RWPE1 (cell line): ENCODE data around the gene TST.
"Not testable (repeated sequence)": the region's sequence is repeated elsewhere in the genome, so short reads cannot be mapped to it uniquely, and the experiment has no call there.

Experiments used
- CTCF ChIA-PET: fragments of 350-600 bp; sonication (Branson Sonifier 250); formaldehyde crosslinking; extraction: SDS; loops from one replicate; lab custom pipeline; 2021; lab: Yijun Ruan, JAX
- POLR2A ChIA-PET: fragments of 400-600 bp; formaldehyde crosslinking; extraction: SDS; loops from one replicate; lab custom pipeline; 2020; ENCODE audit warnings: antibody characterized with exemption; ENCODE audit not compliant: low non-redundant PET; lab: Yijun Ruan, JAX
- DNase-seq: peaks from one replicate; pipeline ENCODE4 v3.0.0; 2012; ENCODE audit warnings: low spot score
- H3K27ac ChIP-seq: fragments of 450-650 bp; 2 replicates; pipeline ENCODE4 v1.5.1; 2017
- CTCF ChIP-seq: fragments of 450-650 bp; conservative IDR thresholded peaks from 2 replicates; pipeline ENCODE4 v1.5.1; 2017; ENCODE audit warnings: low read depth, mild to moderate bottlenecking

TST gene

GRCh38 chr22:36991206-36991605, 28.0 kb downstream of the TST start:
- TF ChIP-seq CTCF: no peak
- POLR2A ChIA-PET: no interaction called here
- H3K27ac ChIP-seq: no peak overlapping the region
- CTCF ChIA-PET: no interaction called here
- DNase-seq: no peak

- no peak for TF ChIP-seq CTCF
- CTCF ChIA-PET: no interaction called here
- H3K27ac ChIP-seq: no peak overlapping the region
- POLR2A ChIA-PET: no interaction called here
- DNase-seq: no peak
These were observed 28.8 kb downstream of the TST start for GRCh38 chr22:36990457-36990856.

- POLR2A ChIA-PET, DNase-seq, CTCF ChIA-PET, H3K27ac ChIP-seq: not testable (repeated sequence)
These were observed 30.2 kb downstream of the TST start for GRCh38 chr22:36989012-36989411.

GRCh38 chr22:36988075-36988832, 31.0 kb downstream of the TST start:
- POLR2A ChIA-PET: no interaction called here
- CTCF ChIA-PET: no interaction called here

GRCh38 chr22:36986242-36986821, 32.9 kb downstream of the TST start:
- H3K27ac ChIP-seq: no peak overlapping the region
- POLR2A ChIA-PET: no interaction called here
- CTCF ChIA-PET: interaction anchor here (0.6 kb wide), 1 partner anchor 37 kb away, joined by 3 read pairs; no protein-coding TSS in a partner anchor
- DNase-seq: no peak
- TF ChIP-seq CTCF: peak; percentile 51

More at GRCh38 chr22:36988075-36988832, 31.0 kb downstream of the TST start:
- no peak for DNase-seq
- H3K27ac ChIP-seq: no peak overlapping the region
- TF ChIP-seq CTCF: no peak

- TF ChIP-seq CTCF: no peak
- no peak for DNase-seq
- POLR2A ChIA-PET: no interaction called here
- H3K27ac ChIP-seq: no peak overlapping the region
- CTCF ChIA-PET: no interaction called here
These were observed 33.9 kb downstream of the TST start for GRCh38 chr22:36985211-36985889.
